H1 (cell line): ENCODE measurements around the gene CCDC184. TPM values are rescaled to one million over a fixed set of nuclear protein-coding genes. Genes with fewer than 3 reads are reported as not detected.

Experiments used
- CTCF ChIA-PET: fragments of 300-600 bp; sonication (Branson Sonifier 250); formaldehyde crosslinking; loops from one replicate; lab custom pipeline; 2021; ENCODE audit not compliant: partially characterized antibody; lab: Charles Lee
- POLR2A ChIA-PET: fragments of 300-600 bp; sonication (Branson Sonifier 250); formaldehyde crosslinking; loops from one replicate; lab custom pipeline; 2021; ENCODE audit warnings: inconsistent platforms; ENCODE audit not compliant: partially characterized antibody; lab: Charles Lee
- DNase-seq, 2 experiments: peaks; one replicate each; pipeline versions ENCODE4 v3.0.0 to v3.0.0-alpha.2; 2010 to 2022; ENCODE audit warnings: low spot score in 2 of 2, low read depth in 1 of 2, mixed read lengths in 1 of 2
- FAIRE-seq: peaks from 2 replicates; lab custom pipeline; 2011; peaks lifted over from hg19 to GRCh38; lab: Jason Lieb, UNC
- H2AFZ ChIP-seq: 2 replicates; pipeline ENCODE4 v1.8.1; 2012; ENCODE audit warnings: low read length, inconsistent platforms
- H2AK5ac ChIP-seq: 2 replicates; pipeline ENCODE4 v1.6.1; 2013; ENCODE audit warnings: low read depth, low read length
- H2BK120ac ChIP-seq: replicated peaks from 2 replicates; pipeline ENCODE3; 2013; ENCODE audit warnings: low read depth, low read length, inconsistent platforms
- H2BK12ac ChIP-seq: 2 replicates; pipeline ENCODE4 v1.6.1; 2013; ENCODE audit warnings: low read depth, low read length
- H2BK15ac ChIP-seq: 2 replicates; pipeline ENCODE4 v1.6.1; 2013; ENCODE audit warnings: low read length
- H2BK20ac ChIP-seq: 2 replicates; pipeline ENCODE4 v1.6.1; 2013; ENCODE audit warnings: low read length
- H2BK5ac ChIP-seq: 2 replicates; pipeline ENCODE4 v1.6.1; 2013; ENCODE audit warnings: low read depth, low read length
- H3K14ac ChIP-seq: 2 replicates; pipeline ENCODE4 v1.6.1; 2013; ENCODE audit warnings: inconsistent platforms; ENCODE audit not compliant: insufficient read length
- H3K18ac ChIP-seq: 2 replicates; pipeline ENCODE4 v1.6.1; 2013; ENCODE audit warnings: low read length; ENCODE audit errors: extremely low read depth
- H3K23ac ChIP-seq: 2 replicates; pipeline ENCODE4 v1.6.1; 2013; ENCODE audit warnings: inconsistent platforms; ENCODE audit not compliant: insufficient read length
- H3K23me2 ChIP-seq: 2 replicates; pipeline ENCODE4 v1.6.1; 2013; ENCODE audit warnings: low read depth, low read length
- H3K27ac ChIP-seq: 2 replicates; pipeline ENCODE4 v1.6.1; 2011; ENCODE audit warnings: low read depth, low read length, inconsistent platforms
- H3K27me3 ChIP-seq, 4 experiments: replicated peaks in 1 of 4; 1 replicate in 1 of 4; 2 replicates in 3 of 4; pipeline versions ENCODE4 v1.6.1 to v1.8.1; 2011 to 2013; ENCODE audit warnings: low read length in 3 of 4, mild to moderate bottlenecking in 3 of 4, inconsistent platforms in 2 of 4, mixed read lengths in 2 of 4, moderate library complexity in 1 of 4; ENCODE audit not compliant: control insufficient read depth in 3 of 4, insufficient read depth in 3 of 4; ENCODE audit errors: extremely low read depth in 1 of 4
- H3K36me3 ChIP-seq, 4 experiments: 2 replicates each; pipeline versions ENCODE4 v1.6.1 to v1.8.1; 2011 to 2013; ENCODE audit warnings: mild to moderate bottlenecking in 4 of 4, low read length in 3 of 4, moderate library complexity in 2 of 4, control low read depth in 1 of 4, inconsistent platforms in 1 of 4; ENCODE audit not compliant: insufficient read depth in 4 of 4, control insufficient read depth in 2 of 4
- H3K4ac ChIP-seq: replicated peaks from 2 replicates; pipeline ENCODE3; 2013; ENCODE audit warnings: low read length, low read depth, mixed read lengths, inconsistent platforms; ENCODE audit not compliant: insufficient read length
- H3K4me1 ChIP-seq, 4 experiments: replicated peaks in 1 of 4; 1 replicate in 1 of 4; 2 replicates in 3 of 4; pipeline versions ENCODE4 v1.6.1 to v1.8.1; 2011 to 2013; ENCODE audit warnings: low read length in 3 of 4, inconsistent platforms in 2 of 4, mixed read lengths in 1 of 4; ENCODE audit not compliant: insufficient read depth in 4 of 4, control insufficient read depth in 3 of 4
- H3K4me2 ChIP-seq, 2 experiments: 2 replicates each; pipeline versions ENCODE4 v1.6.1 to v1.8.1; 2011 to 2013; ENCODE audit warnings: low read depth in 2 of 2, low read length in 2 of 2, control low read depth in 1 of 2, inconsistent platforms in 1 of 2, mild to moderate bottlenecking in 1 of 2; ENCODE audit not compliant: insufficient read depth in 1 of 2
- H3K4me3 ChIP-seq, 4 experiments: fragments of 200-600, 300-600 bp in 1 of 4; sonication (generic), shearing (Covaris generic), sonication (Bioruptor Twin) in 1 of 4; 2 replicates each; pipeline versions ENCODE4 v1.5.1 to v1.8.1; 2011 to 2016; ENCODE audit warnings: low read length in 4 of 4, low read depth in 3 of 4, control low read depth in 2 of 4, inconsistent platforms in 2 of 4, mild to moderate bottlenecking in 2 of 4, mixed read lengths in 1 of 4, moderate library complexity in 1 of 4; ENCODE audit not compliant: insufficient read depth in 2 of 4; ENCODE audit errors: extremely low read depth in 1 of 4
- H3K56ac ChIP-seq: replicated peaks from 2 replicates; pipeline ENCODE3; 2013; ENCODE audit warnings: low read depth, mild to moderate bottlenecking, mixed read lengths, low read length, inconsistent platforms; ENCODE audit not compliant: insufficient read length
- H3K79me1 ChIP-seq: 2 replicates; pipeline ENCODE4 v1.6.1; 2013; ENCODE audit warnings: low read depth, low read length, control low read depth
- H3K79me2 ChIP-seq, 2 experiments: 2 replicates each; pipeline versions ENCODE4 v1.6.1 to v1.8.1; 2012 to 2013; ENCODE audit warnings: low read length in 2 of 2, mild to moderate bottlenecking in 2 of 2, inconsistent platforms in 1 of 2; ENCODE audit not compliant: insufficient read depth in 2 of 2, control insufficient read depth in 1 of 2
- H3K9ac ChIP-seq, 4 experiments: replicated peaks in 1 of 4; 1 replicate in 1 of 4; 2 replicates in 3 of 4; pipeline versions ENCODE4 v1.6.1 to v1.8.1; 2011 to 2013; ENCODE audit warnings: low read depth in 3 of 4, low read length in 3 of 4, control low read depth in 2 of 4, mild to moderate bottlenecking in 2 of 4, moderate library complexity in 2 of 4, inconsistent platforms in 1 of 4; ENCODE audit errors: extremely low read depth in 1 of 4
- H3K9me3 ChIP-seq, 2 experiments: 2 replicates each; pipeline versions ENCODE4 v1.6.1 to v1.8.1; 2012 to 2013; ENCODE audit warnings: mild to moderate bottlenecking in 2 of 2, moderate library complexity in 2 of 2, control low read depth in 1 of 2, inconsistent platforms in 1 of 2, low read depth in 1 of 2, low read length in 1 of 2, mixed read lengths in 1 of 2; ENCODE audit not compliant: insufficient read depth in 2 of 2
- H4K20me1 ChIP-seq, 2 experiments: replicated peaks in 1 of 2; 2 replicates each; pipeline versions ENCODE3 to v1.8.1; 2011 to 2013; ENCODE audit warnings: inconsistent platforms in 2 of 2, low read length in 2 of 2, mild to moderate bottlenecking in 1 of 2; ENCODE audit not compliant: insufficient read depth in 2 of 2, control insufficient read depth in 1 of 2
- H4K5ac ChIP-seq: 2 replicates; pipeline ENCODE4 v1.6.1; 2013; ENCODE audit warnings: low read length, low read depth, mixed read lengths, inconsistent platforms; ENCODE audit not compliant: insufficient read length
- H4K8ac ChIP-seq: 2 replicates; pipeline ENCODE4 v1.8.0; 2013; ENCODE audit warnings: mild to moderate bottlenecking, moderate library complexity, low read length, inconsistent platforms; ENCODE audit not compliant: insufficient read depth; ENCODE audit errors: extremely low read depth
- H4K91ac ChIP-seq: replicated peaks from 2 replicates; pipeline ENCODE3; 2013; ENCODE audit warnings: low read length, mixed read lengths, inconsistent platforms; ENCODE audit not compliant: insufficient read length
- ASH2L ChIP-seq: fragments of 200-600, 300-600 bp; sonication (generic); IDR thresholded peaks from one replicate; pipeline ENCODE4 v1.7.1; 2017; ENCODE audit warnings: low read length
- CBX8 ChIP-seq: fragments of 300-800, 300-1000 bp; sonication (generic); IDR thresholded peaks from 2 replicates; pipeline ENCODE4 v1.7.1; 2016; ENCODE audit warnings: low read depth, low read length, borderline replicate concordance
- CTCF ChIP-seq, 3 experiments: IDR thresholded peaks; 1 replicate in 2 of 3; 2 replicates in 1 of 3; pipeline versions ENCODE4 v1.5.1 to v1.6.1; 2011; ENCODE audit warnings: low read length in 3 of 3, mild to moderate bottlenecking in 3 of 3, inconsistent platforms in 2 of 3, low read depth in 1 of 3, moderate library complexity in 1 of 3; ENCODE audit not compliant: insufficient read depth in 1 of 3; ENCODE audit errors: control extremely low read depth in 1 of 3
- JUN ChIP-seq: IDR thresholded peaks from 2 replicates; pipeline ENCODE4 v1.6.1; 2011; ENCODE audit warnings: low read depth, mild to moderate bottlenecking, improper control_type of control experiment, low read length
- KDM4A ChIP-seq: IDR thresholded peaks from one replicate; pipeline ENCODE4 v1.7.1; 2012; ENCODE audit warnings: low read depth, mild to moderate bottlenecking, moderate library complexity, low read length, inconsistent platforms; ENCODE audit not compliant: severe bottlenecking
- POLR2AphosphoS5 ChIP-seq: IDR thresholded peaks from 2 replicates; pipeline ENCODE4 v1.6.1; 2011; ENCODE audit warnings: low read depth, low read length
- RFX5 ChIP-seq: IDR thresholded peaks from 2 replicates; pipeline ENCODE4 v1.6.1; 2011; ENCODE audit warnings: low read depth, low read length, improper control_type of control experiment, borderline replicate concordance
- SIN3A ChIP-seq, 2 experiments: IDR thresholded peaks in 1 of 2; conservative IDR thresholded peaks in 1 of 2; 2 replicates each; pipeline ENCODE4 v1.6.1; 2011 to 2012; ENCODE audit warnings: low read length in 2 of 2, improper control_type of control experiment in 1 of 2, low read depth in 1 of 2, mild to moderate bottlenecking in 1 of 2
- SIX5 ChIP-seq: IDR thresholded peaks from 2 replicates; pipeline ENCODE4 v1.6.1; 2011; ENCODE audit warnings: mild to moderate bottlenecking, low read depth, low read length
- SRF ChIP-seq: IDR thresholded peaks from 2 replicates; pipeline ENCODE4 v1.6.1; 2011; ENCODE audit warnings: mild to moderate bottlenecking, low read depth, low read length, moderate library complexity
- TAF1 ChIP-seq: IDR thresholded peaks from 2 replicates; pipeline ENCODE4 v1.6.1; 2011; ENCODE audit warnings: mild to moderate bottlenecking, low read depth, low read length
- TBP ChIP-seq: IDR thresholded peaks from 2 replicates; pipeline ENCODE4 v1.6.1; 2011; ENCODE audit warnings: low read depth, low read length, improper control_type of control experiment
- TCF12 ChIP-seq: IDR thresholded peaks from 2 replicates; pipeline ENCODE4 v1.6.1; 2011; ENCODE audit warnings: low read depth, mild to moderate bottlenecking, low read length
- polyA plus RNA-seq, 7 experiments: library from polyadenylated mRNA; depleted of rRNA in 3 of 7; stranded (reverse) in 5 of 7; unstranded in 2 of 7; fragments of >200 nt in 5 of 7; fragments of 200-250 nt in 2 of 7; gene quantifications; 1 replicate in 5 of 7; 2 replicates in 1 of 7; 4 replicates in 1 of 7; pipeline versions ENCODE4 v1.2.1 to v1.2.3, GENCODE V29; 2011 to 2013; ENCODE audit warnings: missing spikeins in 2 of 7, mixed read lengths in 2 of 7
- total RNA-seq: library from RNA; stranded (reverse); fragmentation: NEBNext Ultra II Directional; extraction: Animal tissue kit (Norgen Biotek cat#: 25700); gene quantifications from 2 replicates; pipeline ENCODE4 v1.2.1, GENCODE V29; 2021

CCDC184 gene
- total and polyA plus RNA-seq, 2 of the 8 experiments (the other 6 are each of a cell fraction or from before 2014, with no cell fraction given): 2.2 to 3.0 TPM

- Histone ChIP-seq H3K36me3 (no peaks in the 10 kb centered on the region), H3K79me2 (no peaks in the 10 kb centered on the region), H3K14ac (no peak overlapping the region), H3K56ac (no peak overlapping the region), H3K18ac (no peak overlapping the region), H3K4ac (no peak overlapping the region), H3K9ac (no peak overlapping the region), H3K9me3 (no peaks in the 10 kb centered on the region), H4K20me1 (no peaks in the 10 kb centered on the region), H2BK5ac (no peak overlapping the region), H2AK5ac (no peak overlapping the region), H4K8ac (no peak overlapping the region), H2BK15ac (no peak overlapping the region), H4K91ac (no peak overlapping the region), H3K4me3 (peak overlapping the region in 1 of 4 experiments; percentile 39; a peak in 2 of 8 replicates), H2BK12ac (peak overlapping the region; percentile 21; the same call in 1 of the 2 replicates), H3K27ac (no peak overlapping the region), H4K5ac (peak overlapping the region; percentile 59), H3K27me3 (no peaks in the 10 kb centered on the region; a peak in 1 of 7 replicates), H3K23me2 (0 out of 2 replicates have a peak, but pooled peaks cover 2% of the 10 kb centered on the region), H3K4me1 (peaks cover 0 to 8% (median 1%) of the 10 kb centered on the region in 4 experiments; a peak in 3 of 7 replicates), H2BK120ac (no peak overlapping the region), H2BK20ac (no peak overlapping the region), H2AFZ (peak overlapping the region; percentile 95; the same call in 1 of the 2 replicates), H3K23ac (no peak overlapping the region), H3K4me2 (peak overlapping the region; percentile 61 to 82), H3K79me1 (no peaks in the 10 kb centered on the region)
- no peak for DNase-seq
- POLR2A ChIA-PET: interaction anchor here (1.2 to 2.5 kb wide), 6 partner anchors 10 to 92 kb away, joined by 3 to 7 read pairs (median 4); partner anchors contain the start of genes ASB8 and PFKM
- FAIRE-seq: no peak
- CTCF ChIA-PET: interaction anchor here (1.0 to 5.7 kb wide), 7 partner anchors 10 to 441 kb away, joined by 3 to 40 read pairs (median 6); no protein-coding TSS in a partner anchor
- TF ChIP-seq TCF12: no peak
- no peak for TF ChIP-seq POLR2AphosphoS5
- no peak for TF ChIP-seq RFX5
- no peak for TF ChIP-seq TAF1
- no peak for TF ChIP-seq JUN
- TF ChIP-seq KDM4A: no peak
- TF ChIP-seq SIX5: no peak
- TF ChIP-seq TBP: no peak
- no peak for TF ChIP-seq CBX8
- TF ChIP-seq ASH2L: no peak
- no peak for TF ChIP-seq SIN3A (conservative IDR thresholded peaks at IDR 0.05 in 1 of 2, IDR thresholded peaks at IDR 0.05 in 1 of 2; ENCODE audit: low read depth in 1 of 2, low read length in 2 of 2)
- TF ChIP-seq SRF: no peak
- TF ChIP-seq CTCF (IDR thresholded peaks at IDR 0.05; ENCODE audit: control extremely low read depth in 1 of 3, insufficient read depth in 1 of 3, low read depth in 1 of 3, low read length in 3 of 3): no peak
Measured at GRCh38 chr12:48176417-48176751, 7.1 kb upstream of the CCDC184 start.
